H9 (cell line): ENCODE data around the gene ASPSCR1. TPM values are rescaled to one million over a fixed set of nuclear protein-coding genes. Genes with fewer than 3 reads are reported as not detected.

Experiments used
- DNase-seq: peaks from one replicate; pipeline ENCODE4 v3.0.0-alpha.2; 2017
- H2AFZ ChIP-seq: one replicate; pipeline ENCODE4 v1.6.1; 2013; ENCODE audit warnings: mild to moderate bottlenecking, low read length, control low read depth, moderate library complexity
- H2AK5ac ChIP-seq: 2 replicates; pipeline ENCODE4 v1.6.1; 2013; ENCODE audit warnings: low read length, control low read depth, mixed read lengths; ENCODE audit not compliant: insufficient read length
- H2BK120ac ChIP-seq: one replicate; pipeline ENCODE4 v1.6.1; 2013; ENCODE audit warnings: low read depth, mild to moderate bottlenecking, low read length, control low read depth, inconsistent platforms; ENCODE audit not compliant: poor library complexity, severe bottlenecking
- H2BK12ac ChIP-seq: 2 replicates; pipeline ENCODE4 v1.6.1; 2013; ENCODE audit warnings: low read length, control low read depth, mixed read lengths, low read depth; ENCODE audit not compliant: insufficient read length
- H2BK15ac ChIP-seq: 2 replicates; pipeline ENCODE4 v1.6.1; 2013; ENCODE audit warnings: low read depth, low read length, control low read depth
- H2BK20ac ChIP-seq: one replicate; pipeline ENCODE4 v1.6.1; 2013; ENCODE audit warnings: low read depth, mild to moderate bottlenecking, low read length, control low read depth, inconsistent platforms; ENCODE audit not compliant: poor library complexity, severe bottlenecking
- H2BK5ac ChIP-seq: 2 replicates; pipeline ENCODE4 v1.6.1; 2013; ENCODE audit warnings: low read length, control low read depth, mixed read lengths; ENCODE audit not compliant: insufficient read length
- H3K14ac ChIP-seq: 2 replicates; pipeline ENCODE4 v1.6.1; 2013; ENCODE audit warnings: low read length, control low read depth; ENCODE audit not compliant: insufficient read depth
- H3K18ac ChIP-seq: 2 replicates; pipeline ENCODE4 v1.6.1; 2013; ENCODE audit warnings: low read depth, mild to moderate bottlenecking, mixed read lengths, low read length, control low read depth; ENCODE audit not compliant: insufficient read length
- H3K23ac ChIP-seq: 2 replicates; pipeline ENCODE4 v1.6.1; 2013; ENCODE audit warnings: low read length, control low read depth, mixed read lengths, low read depth; ENCODE audit not compliant: insufficient read length
- H3K23me2 ChIP-seq: 2 replicates; pipeline ENCODE4 v1.6.1; 2013; ENCODE audit warnings: low read depth, mild to moderate bottlenecking, mixed read lengths, low read length, control low read depth; ENCODE audit not compliant: insufficient read length, poor library complexity, severe bottlenecking
- H3K27ac ChIP-seq: 2 replicates; pipeline ENCODE4 v1.5.1; 2013; ENCODE audit warnings: low read length, control low read depth, mixed read lengths, low read depth; ENCODE audit not compliant: insufficient read length
- H3K27me3 ChIP-seq: 2 replicates; pipeline ENCODE4 v1.6.1; 2013; ENCODE audit warnings: low read length, control low read depth, inconsistent platforms; ENCODE audit not compliant: insufficient read depth
- H3K4ac ChIP-seq: 2 replicates; pipeline ENCODE4 v1.6.1; 2013; ENCODE audit warnings: low read depth, mild to moderate bottlenecking, control low read depth, inconsistent platforms, low read length, moderate library complexity
- H3K4me1 ChIP-seq: 2 replicates; pipeline ENCODE4 v1.6.1; 2013; ENCODE audit warnings: low read length, control low read depth, inconsistent platforms; ENCODE audit not compliant: insufficient read depth
- H3K4me2 ChIP-seq: 2 replicates; pipeline ENCODE4 v1.6.1; 2013; ENCODE audit warnings: low read length, control low read depth, mixed read lengths; ENCODE audit not compliant: insufficient read length, insufficient read depth
- H3K56ac ChIP-seq: 2 replicates; pipeline ENCODE4 v1.6.1; 2013; ENCODE audit warnings: low read depth, mild to moderate bottlenecking, mixed read lengths, low read length, control low read depth; ENCODE audit not compliant: insufficient read length
- H3K79me1 ChIP-seq: 2 replicates; pipeline ENCODE4 v1.6.1; 2013; ENCODE audit warnings: low read depth, mild to moderate bottlenecking, moderate library complexity, low read length, control low read depth, inconsistent platforms; ENCODE audit not compliant: insufficient read depth, poor library complexity, severe bottlenecking
- H3K79me2 ChIP-seq: 2 replicates; pipeline ENCODE4 v1.6.1; 2013; ENCODE audit warnings: low read length, control low read depth, inconsistent platforms; ENCODE audit not compliant: insufficient read depth
- H3K9ac ChIP-seq: 2 replicates; pipeline ENCODE4 v1.6.1; 2013; ENCODE audit warnings: low read length, control low read depth, mixed read lengths; ENCODE audit not compliant: insufficient read length; ENCODE audit errors: extremely low read depth
- H3K9me3 ChIP-seq: one replicate; pipeline ENCODE4 v1.6.1; 2013; ENCODE audit warnings: low read depth, low read length, inconsistent platforms; ENCODE audit not compliant: control insufficient read depth
- H3T11ph ChIP-seq: one replicate; pipeline ENCODE4 v1.6.1; 2013; ENCODE audit warnings: mild to moderate bottlenecking, low read length, control low read depth, inconsistent platforms
- H4K20me1 ChIP-seq: one replicate; pipeline ENCODE4 v1.6.1; 2013; ENCODE audit not compliant: control insufficient read depth, insufficient read length, insufficient read depth
- H4K5ac ChIP-seq: 2 replicates; pipeline ENCODE4 v1.6.1; 2013; ENCODE audit warnings: low read depth, mild to moderate bottlenecking, mixed read lengths, low read length, control low read depth; ENCODE audit not compliant: insufficient read length
- H4K8ac ChIP-seq: replicated peaks from 2 replicates; pipeline ENCODE4 v1.6.1; 2013; ENCODE audit warnings: low read length, control low read depth, mixed read lengths, low read depth; ENCODE audit not compliant: insufficient read length
- H4K91ac ChIP-seq: 2 replicates; pipeline ENCODE4 v1.6.1; 2013; ENCODE audit warnings: low read depth, mild to moderate bottlenecking, moderate library complexity, mixed read lengths, low read length, control low read depth; ENCODE audit not compliant: insufficient read length
- H3K27ac Mint-ChIP-seq, 3 experiments: 2 replicates in 2 of 3; 3 replicates in 1 of 3; pipeline ENCODE4 v1.8.0; 2020 to 2021; ENCODE audit warnings: mixed read lengths in 3 of 3, mild to moderate bottlenecking in 1 of 3, moderate library complexity in 1 of 3
- H3K27me3 Mint-ChIP-seq: 2 replicates; pipeline ENCODE4 v1.8.0; 2021; ENCODE audit warnings: low read depth, mild to moderate bottlenecking, moderate library complexity, mixed read lengths
- H3K36me3 Mint-ChIP-seq, 3 experiments: 2 replicates in 2 of 3; 3 replicates in 1 of 3; pipeline ENCODE4 v1.8.0; 2020 to 2021; ENCODE audit warnings: low read depth in 3 of 3, mixed read lengths in 3 of 3; ENCODE audit not compliant: insufficient read depth in 1 of 3
- H3K4me1 Mint-ChIP-seq, 2 experiments: 2 replicates each; pipeline ENCODE4 v1.8.0; 2020; ENCODE audit warnings: mixed read lengths in 2 of 2
- H3K4me3 Mint-ChIP-seq, 2 experiments: 2 replicates in 1 of 2; 3 replicates in 1 of 2; pipeline ENCODE4 v1.8.0; 2020 to 2021; ENCODE audit warnings: mild to moderate bottlenecking in 2 of 2, mixed read lengths in 2 of 2, moderate library complexity in 1 of 2
- H3K9me3 Mint-ChIP-seq, 2 experiments: 2 replicates in 1 of 2; 3 replicates in 1 of 2; pipeline ENCODE4 v1.8.0; 2020; ENCODE audit warnings: mild to moderate bottlenecking in 2 of 2, mixed read lengths in 2 of 2, moderate library complexity in 1 of 2
- CTCF ChIP-seq: fragments of 200-600 bp; sonication (generic); conservative IDR thresholded peaks from 3 replicates; pipeline ENCODE4 v1.8.0; 2021; ENCODE audit warnings: antibody characterized with exemption, mild to moderate bottlenecking
- WGBS: extraction: QIAGEN DNeasy Blood & Tissue Kit; methylation state at CpG from one replicate; pipeline ENCODE4 v1.1.7; 2013; ENCODE audit warnings: missing lambda C conversion rate, low lambda C conversion rate, mixed read lengths; ENCODE audit not compliant: insufficient read length; ENCODE audit errors: extremely low coverage; 5-methylcytosine and 5-hydroxymethylcytosine counted together
- total RNA-seq: library from RNA; stranded (reverse); gene quantifications from 2 replicates; pipeline ENCODE4 v1.2.1, GENCODE V29; 2021

ASPSCR1 gene
- total RNA-seq, 1 experiment from 2014 or later: 50.9 TPM

- Histone ChIP-seq H3K4me2 (peak overlapping the region; percentile 17), H2BK120ac (no peak overlapping the region), H3K27ac (no peak overlapping the region), H2BK5ac (no peak overlapping the region), H3K18ac (no peak overlapping the region), H3K56ac (no peak overlapping the region), H3K79me2 (no peaks in the 10 kb centered on the region), H3K23me2 (peaks cover 4% of the 10 kb centered on the region), H2AK5ac (no peak overlapping the region), H3K14ac (no peak overlapping the region), H2AFZ (no peak overlapping the region), H4K20me1 (no peaks in the 10 kb centered on the region), H3K4ac (no peak overlapping the region), H3K27me3 (no peaks in the 10 kb centered on the region), H3K4me1 (no peaks in the 10 kb centered on the region; the same call in 1 of the 2 replicates), H3K79me1 (no peaks in the 10 kb centered on the region), H4K5ac (no peak overlapping the region), H2BK20ac (no peak overlapping the region), H3K23ac (no peak overlapping the region), H4K91ac (no peak overlapping the region), H2BK15ac (no peak overlapping the region), H3K9me3 (no peaks in the 10 kb centered on the region), H2BK12ac (no peak overlapping the region), H4K8ac (no peak overlapping the region), H3K9ac (no peak overlapping the region), H3T11ph (no peak overlapping the region)
- Mint-ChIP-seq H3K27ac (no peak overlapping the region), H3K36me3 (no peaks in the 10 kb centered on the region), H3K27me3 (peaks cover 78% of the 10 kb centered on the region), H3K4me3 (peak overlapping the region in 1 of 2 experiments; percentile 51; a peak in 3 of 5 replicates), H3K4me1 (peaks cover 11 to 22% of the 10 kb centered on the region in 2 experiments), H3K9me3 (no peaks in the 10 kb centered on the region)
- DNase-seq: no peak
- no peak for TF ChIP-seq CTCF
- WGBS: no CpG with 5 or more reads among the region's 12 CpGs
Measured at GRCh38 chr17:81942167-81942553, 35.3 kb upstream of the ASPSCR1 start.
